Right lobe of liver (tissue), 6 donors: ENCODE measurements around the gene CEACAM7. TPM values are rescaled to one million over a fixed set of nuclear protein-coding genes. Genes with fewer than 3 reads are reported as not detected.

Experiments
- ATAC-seq, 4 donors: fragments of 200-7000 bp; cut with Tn5 transposase; one replicate each; pipeline ENCODE4 v1.9.1; 2020; ENCODE audit warnings: mild to moderate bottlenecking in 4 of 4, moderate library complexity in 4 of 4
- DNase-seq, 3 donors: peaks; one replicate each; pipeline ENCODE4 v3.0.0-alpha.2; 2020
- H3K27ac ChIP-seq, 3 donors: fragments of 200-600 bp; one replicate each; pipeline ENCODE4 v1.8.0; 2022
- H3K27me3 ChIP-seq, 2 donors: fragments of 200-600 bp; one replicate each; pipeline ENCODE4 v1.8.0; 2022
- H3K36me3 ChIP-seq, 4 donors: fragments of 200-600 bp; sonication (generic) in 1 of 4; one replicate each; pipeline versions ENCODE4 v1.5.1 to v1.8.0; 2017 to 2022; ENCODE audit warnings: control low read depth in 1 of 4
- H3K4me1 ChIP-seq, 4 donors: fragments of 200-600 bp; sonication (generic) in 1 of 4; one replicate each; pipeline versions ENCODE4 v1.5.1 to v1.8.0; 2017 to 2022; ENCODE audit warnings: control low read depth in 1 of 4
- H3K4me3 ChIP-seq, 3 donors: fragments of 200-600 bp; one replicate each; pipeline ENCODE4 v1.8.0; 2022
- H3K9me3 ChIP-seq, 4 donors: fragments of 200-600 bp; sonication (generic) in 1 of 4; one replicate each; pipeline versions ENCODE4 v1.5.1 to v1.8.0; 2017 to 2022; ENCODE audit warnings: control low read depth in 1 of 4
- CTCF ChIP-seq, 4 donors: fragments of 200-600 bp in 3 of 4; fragments of 450-650 bp in 1 of 4; IDR thresholded peaks; one replicate each; pipeline versions ENCODE4 v1.5.1 to v1.8.0; 2016 to 2022; ENCODE audit warnings: antibody characterized with exemption in 4 of 4, mild to moderate bottlenecking in 2 of 4
- POLR2A ChIP-seq: fragments of 450-650 bp; IDR thresholded peaks from one replicate; pipeline ENCODE4 v1.6.1; 2017; ENCODE audit warnings: antibody characterized with exemption, mild to moderate bottlenecking
- WGBS: methylation state at CpG from one replicate; pipeline ENCODE4 v1.1.6; 2018; ENCODE audit warnings: low coverage, low lambda C conversion rate; ENCODE audit not compliant: insufficient coverage; ENCODE audit errors: missing lambda C conversion rate; 5-methylcytosine and 5-hydroxymethylcytosine counted together
- intact Hi-C, 2 donors: fragments of 100-400 bp; cut with DNase I; formaldehyde crosslinking; loops; one replicate each; pipeline versions ENCODE4 v1.11.2 to v1.14.1; 2022
- total RNA-seq, 6 experiments: library from RNA; depleted of rRNA in 2 of 6; stranded (reverse); fragments of >200 nt in 2 of 6; fragmentation: NEBNext Ultra II Directional in 3 of 6; extraction: Animal tissue kit (Norgen Biotek cat#: 25700) in 3 of 6; gene quantifications; one replicate each; pipeline versions ENCODE4 v1.1.0 to v1.2.4, GENCODE V29; 2016 to 2023
- donor health status: DM: no; HTN: yes; CAD: no.
- donor health status: DM: no; HTN: no; CAD: no.
- donor health status: DM: no; HTN: no; CAD: no.
- donor health status: DM: no; HTN: yes; CAD: no.
- donor health status: DM: no; HTN: yes; CAD: no.

Gene CEACAM7
- total RNA-seq, 6 experiments from 2014 or later = not detected

- WGBS = 28% methylated on average over 5 of the region's 8 CpGs
- no peak overlapping the region for H3K4me3 ChIP-seq
- no peaks in the 10 kb centered on the region for H3K27me3 ChIP-seq
- DNase-seq (peak in 1 of 3 donors; percentile 25), ATAC-seq (no peak)
- TF ChIP-seq CTCF (IDR thresholded peaks at IDR 0.05) = no peak
- no peak for TF ChIP-seq POLR2A
- H3K4me1 ChIP-seq = no peaks in the 10 kb centered on the region
- H3K9me3 ChIP-seq = no peaks in the 10 kb centered on the region
- intact Hi-C loops = loop anchor here in 1 of 2 donors (10.0 kb wide), 1 partner anchor 50 kb away; no protein-coding TSS in a partner anchor
- no peak overlapping the region for H3K27ac ChIP-seq
- no peaks in the 10 kb centered on the region for H3K36me3 ChIP-seq
Observed at GRCh38 chr19:41694831-41695635, 7.0 kb upstream of the CEACAM7 start.

- TF ChIP-seq CTCF (IDR thresholded peaks at IDR 0.05) (no peak), POLR2A (no peak)
Observed at GRCh38 chr19:41694196-41694595, 6.1 kb upstream of the CEACAM7 start.

GRCh38 chr19:41691268-41691970, 3.3 kb upstream of the CEACAM7 start:
- Histone ChIP-seq H3K27ac (no peak overlapping the region), H3K9me3 (no peaks in the 10 kb centered on the region), H3K36me3 (no peaks in the 10 kb centered on the region), H3K27me3 (no peaks in the 10 kb centered on the region), H3K4me3 (no peak overlapping the region), H3K4me1 (no peaks in the 10 kb centered on the region)
- intact Hi-C loops = loop anchor here in 1 of 2 donors (10.0 kb wide), 1 partner anchor 47 kb away; no protein-coding TSS in a partner anchor
- no peak for TF ChIP-seq POLR2A
- TF ChIP-seq CTCF (IDR thresholded peaks at IDR 0.05) = peak; percentile 22 to 58 (median 46)
- ATAC-seq (peak; percentile 28 to 54 (median 50)), DNase-seq (peak in 1 of 3 donors; percentile 55)
- 18% methylated on average over 16 of the region's 20 CpGs for WGBS

More at GRCh38 chr19:41694196-41694595, 6.1 kb upstream of the CEACAM7 start:
- H3K27ac ChIP-seq = no peak overlapping the region
- no peak for DNase-seq
- no peaks in the 10 kb centered on the region for H3K4me1 ChIP-seq
- no peak for ATAC-seq
- intact Hi-C loops = loop anchor here in 1 of 2 donors (10.0 kb wide), 1 partner anchor 49 kb away; no protein-coding TSS in a partner anchor
- H3K36me3 ChIP-seq = no peaks in the 10 kb centered on the region
- no peaks in the 10 kb centered on the region for H3K9me3 ChIP-seq
- H3K4me3 ChIP-seq = no peak overlapping the region
- no peaks in the 10 kb centered on the region for H3K27me3 ChIP-seq
- no CpG with 5 or more reads among the region's 1 CpG for WGBS

GRCh38 chr19:41690801-41691065, 2.7 kb upstream of the CEACAM7 start:
- intact Hi-C loops = loop anchor here in 1 of 2 donors (10.0 kb wide), 1 partner anchor 46 kb away; no protein-coding TSS in a partner anchor
- 38% methylated on average over 2 of the region's 3 CpGs for WGBS
- H3K27ac ChIP-seq = no peak overlapping the region
- no peaks in the 10 kb centered on the region for H3K36me3 ChIP-seq
- no peaks in the 10 kb centered on the region for H3K4me1 ChIP-seq
- no peaks in the 10 kb centered on the region for H3K9me3 ChIP-seq
- TF ChIP-seq CTCF (IDR thresholded peaks at IDR 0.05) (no peak), POLR2A (no peak)
- no peaks in the 10 kb centered on the region for H3K27me3 ChIP-seq
- H3K4me3 ChIP-seq = no peak overlapping the region
- DNase-seq = no peak
- no peak for ATAC-seq
